ENCODE data around the gene SRPRB.

The SRPRB gene

GRCh38 chr3:133830071-133830470, 24.5 kb downstream of the SRPRB start:
- Histone ChIP-seq H3K9ac (ENCODE audit: low read depth, low read length) (no peak overlapping the region), H3K9me3 (ENCODE audit: insufficient read depth, low read depth, low read length) (no peaks in the 10 kb centered on the region), H3K4me3 (ENCODE audit: low read length) (no peak overlapping the region), H3K4me1 (ENCODE audit: insufficient read depth, low read length) (no peaks in the 10 kb centered on the region), H3K36me3 (ENCODE audit: insufficient read depth, low read length) (no peaks in the 10 kb centered on the region), H3K27ac (ENCODE audit: low read depth, low read length) (no peak overlapping the region), H3K27me3 (ENCODE audit: insufficient read depth, low read length) (no peaks in the 10 kb centered on the region)
- 88% methylated on average over 3 of the region's 3 CpGs for WGBS

- Histone ChIP-seq H3K27me3 (ENCODE audit: insufficient read depth, low read length) (no peaks in the 10 kb centered on the region), H3K4me1 (ENCODE audit: insufficient read depth, low read length) (no peaks in the 10 kb centered on the region), H3K27ac (ENCODE audit: low read depth, low read length) (no peak overlapping the region), H3K4me3 (ENCODE audit: low read length) (no peak overlapping the region), H3K9ac (ENCODE audit: low read depth, low read length) (no peak overlapping the region), H3K9me3 (ENCODE audit: insufficient read depth, low read depth, low read length) (no peaks in the 10 kb centered on the region), H3K36me3 (ENCODE audit: insufficient read depth, low read length) (no peaks in the 10 kb centered on the region)
- 73% methylated on average over 13 of the region's 13 CpGs for whole genome bisulfite sequencing
Measured at GRCh38 chr3:133831966-133832801, 26.6 kb downstream of the SRPRB start.

- no peak overlapping the region for H3K27ac ChIP-seq (ENCODE audit: low read depth, low read length)
- H3K4me3 ChIP-seq (ENCODE audit: low read length), result no peak overlapping the region
- no peaks in the 10 kb centered on the region for H3K36me3 ChIP-seq (ENCODE audit: insufficient read depth, low read length)
- H3K9ac ChIP-seq (ENCODE audit: low read depth, low read length), result no peak overlapping the region
- H3K4me1 ChIP-seq (ENCODE audit: insufficient read depth, low read length), result no peaks in the 10 kb centered on the region
- H3K27me3 ChIP-seq (ENCODE audit: insufficient read depth, low read length), result no peaks in the 10 kb centered on the region
- WGBS, result 96% methylated on average over 10 of the region's 10 CpGs
- H3K9me3 ChIP-seq (ENCODE audit: insufficient read depth, low read depth, low read length), result no peaks in the 10 kb centered on the region
Measured at GRCh38 chr3:133832802-133833144, 27.2 kb downstream of the SRPRB start.

- Histone ChIP-seq H3K4me3 (ENCODE audit: low read length) (no peak overlapping the region), H3K36me3 (ENCODE audit: insufficient read depth, low read length) (no peaks in the 10 kb centered on the region), H3K4me1 (ENCODE audit: insufficient read depth, low read length) (no peaks in the 10 kb centered on the region), H3K27me3 (ENCODE audit: insufficient read depth, low read length) (no peaks in the 10 kb centered on the region), H3K27ac (ENCODE audit: low read depth, low read length) (no peak overlapping the region), H3K9ac (ENCODE audit: low read depth, low read length) (no peak overlapping the region), H3K9me3 (ENCODE audit: insufficient read depth, low read depth, low read length) (no peaks in the 10 kb centered on the region)
- 90% methylated on average over 5 of the region's 5 CpGs for WGBS
Measured at GRCh38 chr3:133833267-133833666, 27.7 kb downstream of the SRPRB start.

GRCh38 chr3:133833880-133834620, 28.4 kb downstream of the SRPRB start:
- no peak overlapping the region for H3K9ac ChIP-seq (ENCODE audit: low read depth, low read length)
- H3K9me3 ChIP-seq (ENCODE audit: insufficient read depth, low read depth, low read length), result no peaks in the 10 kb centered on the region
- no peak overlapping the region for H3K4me3 ChIP-seq (ENCODE audit: low read length)
- H3K27me3 ChIP-seq (ENCODE audit: insufficient read depth, low read length), result no peaks in the 10 kb centered on the region
- no peak overlapping the region for H3K27ac ChIP-seq (ENCODE audit: low read depth, low read length)
- WGBS, result 91% methylated on average over 13 of the region's 13 CpGs
- H3K4me1 ChIP-seq (ENCODE audit: insufficient read depth, low read length), result no peaks in the 10 kb centered on the region
- H3K36me3 ChIP-seq (ENCODE audit: insufficient read depth, low read length), result no peaks in the 10 kb centered on the region

GRCh38 chr3:133834621-133835417, 29.2 kb downstream of the SRPRB start:
- H3K4me1 ChIP-seq (ENCODE audit: insufficient read depth, low read length), result no peaks in the 10 kb centered on the region
- no peaks in the 10 kb centered on the region for H3K36me3 ChIP-seq (ENCODE audit: insufficient read depth, low read length)
- no peaks in the 10 kb centered on the region for H3K9me3 ChIP-seq (ENCODE audit: insufficient read depth, low read depth, low read length)
- 94% methylated on average over 14 of the region's 14 CpGs for WGBS
- H3K27ac ChIP-seq (ENCODE audit: low read depth, low read length), result no peak overlapping the region
- H3K4me3 ChIP-seq (ENCODE audit: low read length), result no peak overlapping the region
- no peak overlapping the region for H3K9ac ChIP-seq (ENCODE audit: low read depth, low read length)
- H3K27me3 ChIP-seq (ENCODE audit: insufficient read depth, low read length), result no peaks in the 10 kb centered on the region

GRCh38 chr3:133835418-133835743, 29.8 kb downstream of the SRPRB start:
- no peak overlapping the region for H3K9ac ChIP-seq (ENCODE audit: low read depth, low read length)
- WGBS, result 94% methylated on average over 3 of the region's 3 CpGs
- H3K36me3 ChIP-seq (ENCODE audit: insufficient read depth, low read length), result no peaks in the 10 kb centered on the region

GRCh38 chr3:133835961-133836360, 30.3 kb downstream of the SRPRB start:
- no peaks in the 10 kb centered on the region for H3K27me3 ChIP-seq (ENCODE audit: insufficient read depth, low read length)
- WGBS, result 72% methylated on average over 4 of the region's 4 CpGs

More at GRCh38 chr3:133835418-133835743, 29.8 kb downstream of the SRPRB start:
- Histone ChIP-seq H3K27me3 (ENCODE audit: insufficient read depth, low read length) (no peaks in the 10 kb centered on the region), H3K9me3 (ENCODE audit: insufficient read depth, low read depth, low read length) (no peaks in the 10 kb centered on the region), H3K27ac (ENCODE audit: low read depth, low read length) (no peak overlapping the region), H3K4me3 (ENCODE audit: low read length) (no peak overlapping the region), H3K4me1 (ENCODE audit: insufficient read depth, low read length) (no peaks in the 10 kb centered on the region)

GRCh38 chr3:133836497-133837158, 31.0 kb downstream of the SRPRB start:
- 88% methylated on average over 6 of the region's 6 CpGs for WGBS
- H3K27me3 ChIP-seq (ENCODE audit: insufficient read depth, low read length), result no peaks in the 10 kb centered on the region
- no peak overlapping the region for H3K9ac ChIP-seq (ENCODE audit: low read depth, low read length)

More at GRCh38 chr3:133835961-133836360, 30.3 kb downstream of the SRPRB start:
- no peak overlapping the region for H3K4me3 ChIP-seq (ENCODE audit: low read length)
- no peak overlapping the region for H3K27ac ChIP-seq (ENCODE audit: low read depth, low read length)
- H3K9ac ChIP-seq (ENCODE audit: low read depth, low read length), result no peak overlapping the region
- no peaks in the 10 kb centered on the region for H3K9me3 ChIP-seq (ENCODE audit: insufficient read depth, low read depth, low read length)
- H3K4me1 ChIP-seq (ENCODE audit: insufficient read depth, low read length), result no peaks in the 10 kb centered on the region
- no peaks in the 10 kb centered on the region for H3K36me3 ChIP-seq (ENCODE audit: insufficient read depth, low read length)

GRCh38 chr3:133837487-133838295, 32.1 kb downstream of the SRPRB start:
- Histone ChIP-seq H3K4me1 (ENCODE audit: insufficient read depth, low read length) (no peaks in the 10 kb centered on the region), H3K36me3 (ENCODE audit: insufficient read depth, low read length) (no peaks in the 10 kb centered on the region), H3K9ac (ENCODE audit: low read depth, low read length) (no peak overlapping the region), H3K9me3 (ENCODE audit: insufficient read depth, low read depth, low read length) (no peaks in the 10 kb centered on the region), H3K4me3 (ENCODE audit: low read length) (no peak overlapping the region), H3K27ac (ENCODE audit: low read depth, low read length) (no peak overlapping the region), H3K27me3 (ENCODE audit: insufficient read depth, low read length) (no peaks in the 10 kb centered on the region)
- 94% methylated on average over 22 of the region's 22 CpGs for WGBS

More at GRCh38 chr3:133836497-133837158, 31.0 kb downstream of the SRPRB start:
- Histone ChIP-seq H3K27ac (ENCODE audit: low read depth, low read length) (no peak overlapping the region), H3K4me3 (ENCODE audit: low read length) (no peak overlapping the region), H3K9me3 (ENCODE audit: insufficient read depth, low read depth, low read length) (no peaks in the 10 kb centered on the region), H3K36me3 (ENCODE audit: insufficient read depth, low read length) (no peaks in the 10 kb centered on the region), H3K4me1 (ENCODE audit: insufficient read depth, low read length) (no peaks in the 10 kb centered on the region)
